Kasumi-1 (cell line): Measurements from ENCODE around the gene MANEAL.
"Not testable (repeated sequence)": the region's sequence is repeated elsewhere in the genome, so short reads cannot be mapped to it uniquely, and the experiment has no call there.

ENCODE experiments used
- DNase-seq, 2 experiments: peaks; one replicate each; lab custom pipeline; 2025; lab: John Stamatoyannopoulos, UW

The MANEAL gene

GRCh38 chr1:37793773-37794371 lies at the start of gene MANEAL:
MANEAL (plus strand) TSS chr1:37793847; CDS start chr1:37794183, 336 bp downstream.
- DNase-seq: peak; percentile 34 to 50

DNA sequence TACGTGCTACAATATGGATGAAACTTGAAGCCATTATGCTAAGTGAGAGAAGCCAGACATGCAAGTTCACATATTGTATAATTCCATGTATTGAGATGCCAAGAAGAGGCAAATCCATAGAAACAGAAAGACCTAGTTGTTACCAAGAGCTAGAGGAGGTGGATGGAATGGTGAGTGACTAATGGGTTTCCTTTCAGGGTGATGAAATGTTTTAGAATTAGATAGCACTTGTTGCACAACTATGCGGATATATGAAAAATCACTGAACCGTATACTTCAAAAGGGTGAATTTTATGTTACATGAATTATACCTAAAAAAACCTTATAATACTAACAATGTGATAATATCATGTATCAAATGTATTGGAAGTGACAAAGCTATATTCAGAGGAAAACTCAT lies 46.8 kb upstream of the MANEAL start:
- DNase-seq: no peak

GRCh38 chr1:37748565-37748964 lies 45.1 kb upstream of the MANEAL start:
- DNase-seq: no peak

- no peak for DNase-seq
These were observed 41.4 kb upstream of the MANEAL start for GRCh38 chr1:37752213-37752582.

GRCh38 chr1:37752583-37753471 lies 40.8 kb upstream of the MANEAL start:
- no peak for DNase-seq

DNA sequence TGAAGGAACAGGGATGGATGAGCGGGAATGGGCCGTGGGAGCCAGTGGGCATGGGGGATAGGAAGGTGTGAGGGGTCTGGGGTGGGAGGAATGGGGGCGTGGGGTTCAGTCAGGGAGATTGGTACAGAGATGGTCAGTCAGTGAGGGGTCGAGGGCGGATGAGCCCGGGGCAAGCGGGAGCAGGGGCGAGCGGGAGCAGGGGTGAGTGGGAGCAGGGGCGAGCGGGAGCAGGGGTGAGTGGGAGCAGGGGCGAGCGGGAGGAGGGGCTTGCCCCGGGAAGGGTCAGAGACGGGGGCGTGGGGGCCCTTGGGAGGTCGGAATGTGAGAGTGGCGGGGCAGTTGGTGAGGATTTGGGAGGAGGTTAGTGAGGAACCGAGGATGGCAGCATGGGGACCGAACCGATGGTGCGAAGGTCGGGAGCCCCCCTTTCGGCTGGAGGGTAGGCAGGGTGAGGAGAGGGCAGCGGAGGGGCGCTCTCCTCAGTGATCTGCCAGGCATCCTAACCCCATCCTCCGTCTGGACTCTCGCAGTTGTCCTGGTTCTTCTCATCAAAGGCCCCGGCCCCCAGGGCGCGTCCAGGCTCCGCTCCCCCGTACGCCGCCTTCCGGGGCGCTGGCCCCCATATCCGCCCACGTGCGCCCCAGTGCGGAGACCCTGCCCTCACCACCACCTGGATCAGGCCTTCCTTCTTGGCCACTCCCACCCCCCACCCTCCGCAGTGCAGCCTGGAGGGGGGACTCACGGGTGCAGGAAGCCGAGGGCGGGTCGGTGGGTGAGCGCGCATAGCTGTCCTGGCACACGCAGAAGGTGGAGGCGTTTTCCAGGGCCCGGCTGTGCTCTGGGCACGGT lies 40.0 kb upstream of the MANEAL start:
- no peak for DNase-seq

DNA sequence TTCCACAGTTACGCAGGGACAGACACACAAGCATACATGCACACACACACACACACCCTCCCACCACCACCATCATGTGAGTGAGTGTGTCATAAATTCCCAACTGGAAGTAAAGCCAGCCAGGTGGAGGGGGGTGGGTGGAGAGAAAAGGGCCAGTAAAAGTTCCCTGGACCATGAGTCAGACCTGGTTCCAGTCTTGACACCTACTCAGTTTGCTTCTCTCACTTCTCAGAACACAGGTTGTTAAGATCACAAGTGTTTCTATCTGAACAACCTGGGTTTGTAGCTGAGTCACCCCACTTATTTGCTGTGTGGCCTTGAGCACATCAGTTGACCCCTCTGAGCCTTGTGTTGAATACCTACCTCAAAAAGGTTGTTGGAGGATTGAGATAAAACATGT lies 38.4 kb upstream of the MANEAL start:
- no peak for DNase-seq

GRCh38 chr1:37755951-37756560 lies 37.6 kb upstream of the MANEAL start:
- no peak for DNase-seq

GRCh38 chr1:37759451-37759850 lies 34.2 kb upstream of the MANEAL start:
- DNase-seq: no peak

GRCh38 chr1:37761416-37762095 lies 32.1 kb upstream of the MANEAL start:
- no peak for DNase-seq

GRCh38 chr1:37762516-37762915 lies 31.1 kb upstream of the MANEAL start:
- DNase-seq: no peak

- DNase-seq: no peak
These were observed 29.7 kb upstream of the MANEAL start for GRCh38 chr1:37763791-37764413.

DNA sequence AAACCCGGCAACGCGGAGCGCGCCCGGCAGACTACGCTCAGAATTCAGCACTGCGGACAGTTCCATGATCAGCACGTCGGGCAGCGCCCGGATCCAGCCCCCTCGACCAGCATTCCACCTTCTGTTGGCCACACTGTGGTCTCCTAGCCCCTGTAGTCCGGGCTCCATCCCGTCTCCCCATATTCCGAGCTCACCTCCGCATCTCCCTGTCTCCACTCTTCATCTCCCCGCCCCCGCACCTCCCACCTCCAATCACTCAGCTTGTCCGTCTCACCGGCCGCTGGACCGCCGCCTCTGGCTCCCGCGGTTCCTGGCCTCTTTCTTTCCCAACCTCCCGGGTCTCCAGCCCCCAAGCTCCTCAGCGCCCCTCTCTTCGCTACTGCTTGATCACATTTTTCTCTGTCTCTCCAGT lies 29.2 kb upstream of the MANEAL start:
- peak; percentile 41 to 51 for DNase-seq

DNA sequence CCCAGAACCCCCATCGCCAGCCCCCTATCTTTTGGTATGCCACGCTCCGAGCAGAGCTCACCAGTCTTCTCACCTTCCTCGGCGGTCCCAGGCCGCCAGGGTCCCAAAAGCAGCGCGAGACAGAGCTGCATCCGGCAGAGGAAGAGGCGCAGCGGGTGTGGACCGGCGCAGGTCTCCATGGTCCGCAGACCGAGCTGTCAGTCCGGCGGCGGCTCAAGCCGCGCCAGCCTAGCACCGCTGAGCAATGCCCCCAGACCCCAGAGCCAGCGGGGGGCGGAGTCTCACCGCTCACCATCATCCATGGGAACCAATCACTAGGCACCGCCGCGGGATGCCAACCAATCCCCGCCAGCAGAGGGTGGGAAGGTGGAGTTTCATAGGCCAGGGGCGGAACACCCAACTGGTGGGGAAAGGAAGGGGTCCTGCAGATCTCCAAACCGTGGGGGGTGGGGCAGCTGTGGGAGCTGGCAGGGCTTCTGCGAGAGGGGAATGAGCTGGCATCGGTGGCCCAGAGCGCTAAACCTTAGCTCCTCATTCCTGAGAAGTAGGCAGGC lies 28.7 kb upstream of the MANEAL start, which contains the start of gene EPHA10:
TSS of gene EPHA10 (minus strand) at position 233 of the 554 bp plus-strand sequence. CDS start at position 179, 54 bp downstream.
- no peak for DNase-seq

GRCh38 chr1:37765916-37766664 lies 27.6 kb upstream of the MANEAL start:
- DNase-seq: no peak

DNA sequence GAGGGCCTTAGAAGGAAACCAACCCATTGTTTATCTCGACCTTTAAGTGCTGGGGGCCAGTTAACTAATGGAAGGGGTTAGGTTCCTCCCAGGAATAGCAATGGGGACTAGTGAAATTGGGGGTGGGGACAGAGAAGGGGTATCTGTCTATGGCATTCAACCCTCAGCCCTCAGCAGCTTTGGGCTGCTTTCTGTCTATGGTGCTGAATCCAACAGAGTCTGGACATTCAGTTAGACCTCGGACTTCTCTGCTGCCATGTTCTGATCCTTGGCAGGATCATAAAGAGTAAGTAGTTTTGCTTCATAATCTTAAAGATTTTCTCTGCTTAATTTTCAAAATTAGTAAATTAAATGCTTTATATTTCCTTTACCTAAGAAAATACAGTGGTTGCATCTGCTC lies 26.2 kb upstream of the MANEAL start:
- DNase-seq: no peak

DNA sequence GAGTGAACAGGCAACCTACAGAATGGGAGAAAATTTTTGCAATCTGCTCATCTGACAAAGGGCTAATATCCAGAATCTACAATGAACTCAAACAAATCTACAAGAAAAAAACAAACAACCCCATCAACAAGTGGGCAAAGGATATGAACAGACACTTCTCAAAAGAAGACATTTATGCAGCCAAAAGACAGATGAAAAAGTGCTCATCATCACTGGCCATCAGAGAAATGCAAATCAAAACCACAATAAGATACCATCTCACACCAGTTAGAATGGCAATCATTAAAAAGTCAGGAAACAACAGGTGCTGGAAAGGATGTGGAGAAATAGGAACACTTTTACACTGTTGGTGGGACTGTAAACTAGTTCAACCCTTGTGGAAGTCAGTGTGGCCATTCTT lies 22.2 kb upstream of the MANEAL start:
- not testable (repeated sequence) for DNase-seq

DNA sequence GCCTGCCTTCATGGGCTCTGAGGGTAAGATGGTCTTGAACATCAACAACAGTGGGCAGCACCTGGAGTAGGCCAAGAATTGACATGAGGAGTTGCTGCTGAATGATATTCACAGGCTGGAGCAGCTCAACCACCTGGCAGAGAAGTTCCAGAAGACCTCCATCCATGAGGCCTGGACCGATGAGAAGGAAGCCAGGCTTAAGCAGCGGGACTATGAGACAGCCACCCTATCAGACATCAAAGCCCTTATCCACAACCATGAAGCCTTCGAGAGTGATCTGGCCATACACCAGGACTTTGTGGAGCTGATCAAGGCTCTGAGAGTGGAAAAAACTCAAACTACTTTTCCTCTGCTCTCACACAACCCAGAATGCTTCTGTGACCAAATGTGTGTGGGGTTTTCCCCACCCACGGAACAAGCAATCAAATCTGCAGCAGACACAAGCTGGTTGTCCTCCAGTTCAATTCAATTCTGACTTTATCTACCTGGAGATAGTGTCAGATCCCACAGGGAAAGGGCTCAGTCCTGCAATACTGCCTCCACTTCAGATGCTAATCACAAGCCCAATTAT lies 16.6 kb upstream of the MANEAL start:
- no peak for DNase-seq

GRCh38 chr1:37778654-37779053 lies 15.0 kb upstream of the MANEAL start:
- DNase-seq: no peak

- no peak for DNase-seq
These were observed 11.2 kb upstream of the MANEAL start for GRCh38 chr1:37782491-37782890.
